Neural progenitor cell (in vitro differentiated cells): ENCODE data around the gene TSR1.

Experiments used
- EZH2 ChIP-seq: fragments of 200-600 bp; sonication (generic); IDR thresholded peaks from 2 replicates; pipeline ENCODE4 v1.6.1; 2017; ENCODE audit warnings: antibody characterized with exemption, mild to moderate bottlenecking, moderate library complexity
- TF ChIP-seq, protein P1 (sequence below): fragments of 200-600 bp; sonication (generic); IDR thresholded peaks from 2 replicates; pipeline ENCODE4 v1.5.1; 2017; ENCODE audit warnings: antibody characterized with exemption, mild to moderate bottlenecking

DNA sequence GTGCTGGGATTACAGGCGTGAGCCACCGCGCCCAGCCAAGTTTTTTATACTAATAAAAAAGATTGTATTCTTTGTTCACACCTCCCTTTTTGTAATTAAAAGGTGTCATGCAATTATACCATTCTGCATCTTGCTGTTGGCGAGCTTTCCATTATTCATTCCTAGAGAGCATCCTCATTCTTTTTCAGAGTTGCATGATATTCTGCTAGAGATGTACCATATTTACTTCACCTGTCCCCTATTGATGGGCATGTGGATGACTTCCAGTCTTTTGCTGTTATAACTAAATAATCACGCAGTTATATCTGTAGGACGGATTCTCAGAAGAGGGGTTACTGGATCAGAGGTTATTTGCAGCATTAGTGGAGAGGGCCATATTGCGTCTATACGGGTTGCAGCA, 18.1 kb upstream of the TSR1 start:
- TF ChIP-seq, protein P1, sequence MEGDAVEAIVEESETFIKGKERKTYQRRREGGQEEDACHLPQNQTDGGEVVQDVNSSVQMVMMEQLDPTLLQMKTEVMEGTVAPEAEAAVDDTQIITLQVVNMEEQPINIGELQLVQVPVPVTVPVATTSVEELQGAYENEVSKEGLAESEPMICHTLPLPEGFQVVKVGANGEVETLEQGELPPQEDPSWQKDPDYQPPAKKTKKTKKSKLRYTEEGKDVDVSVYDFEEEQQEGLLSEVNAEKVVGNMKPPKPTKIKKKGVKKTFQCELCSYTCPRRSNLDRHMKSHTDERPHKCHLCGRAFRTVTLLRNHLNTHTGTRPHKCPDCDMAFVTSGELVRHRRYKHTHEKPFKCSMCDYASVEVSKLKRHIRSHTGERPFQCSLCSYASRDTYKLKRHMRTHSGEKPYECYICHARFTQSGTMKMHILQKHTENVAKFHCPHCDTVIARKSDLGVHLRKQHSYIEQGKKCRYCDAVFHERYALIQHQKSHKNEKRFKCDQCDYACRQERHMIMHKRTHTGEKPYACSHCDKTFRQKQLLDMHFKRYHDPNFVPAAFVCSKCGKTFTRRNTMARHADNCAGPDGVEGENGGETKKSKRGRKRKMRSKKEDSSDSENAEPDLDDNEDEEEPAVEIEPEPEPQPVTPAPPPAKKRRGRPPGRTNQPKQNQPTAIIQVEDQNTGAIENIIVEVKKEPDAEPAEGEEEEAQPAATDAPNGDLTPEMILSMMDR = no peak
- no peak for TF ChIP-seq EZH2
